AG09319 (cell line): ENCODE measurements around the gene LRRC4C.
"Not testable (repeated sequence)": the region's sequence is repeated elsewhere in the genome, so short reads cannot be mapped to it uniquely, and the experiment has no call there.

Experiments
- DNase-seq: peaks from one replicate; pipeline ENCODE4 v3.0.0-alpha.2; 2010; ENCODE audit warnings: low read depth; ENCODE audit errors: extremely low read depth
- CTCF ChIP-seq: IDR thresholded peaks from 2 replicates; pipeline ENCODE4 v1.5.1; 2011; ENCODE audit warnings: low read depth, mild to moderate bottlenecking, inconsistent platforms, low read length, moderate library complexity

LRRC4C gene

DNA sequence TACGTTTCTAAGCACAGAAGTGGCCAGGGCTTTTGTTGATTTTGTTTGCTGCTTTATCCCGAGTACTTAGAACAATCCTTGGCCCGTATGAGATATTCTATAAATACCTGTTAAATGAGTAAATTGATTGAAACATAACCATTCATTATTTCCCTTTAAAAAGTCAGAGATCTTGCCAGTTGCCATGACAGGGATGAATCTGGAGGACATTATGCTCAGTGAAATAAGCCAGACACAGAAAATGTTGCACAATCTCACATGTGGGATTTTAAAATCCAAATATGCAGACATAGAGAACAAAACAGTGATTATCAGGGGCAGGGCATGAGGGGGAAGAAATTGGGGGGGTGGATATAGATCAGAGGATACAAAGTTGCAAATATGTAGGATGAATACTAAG is 1240.1 kb downstream of the LRRC4C start:
- DNase-seq: no peak
- no peak for TF ChIP-seq CTCF

DNA sequence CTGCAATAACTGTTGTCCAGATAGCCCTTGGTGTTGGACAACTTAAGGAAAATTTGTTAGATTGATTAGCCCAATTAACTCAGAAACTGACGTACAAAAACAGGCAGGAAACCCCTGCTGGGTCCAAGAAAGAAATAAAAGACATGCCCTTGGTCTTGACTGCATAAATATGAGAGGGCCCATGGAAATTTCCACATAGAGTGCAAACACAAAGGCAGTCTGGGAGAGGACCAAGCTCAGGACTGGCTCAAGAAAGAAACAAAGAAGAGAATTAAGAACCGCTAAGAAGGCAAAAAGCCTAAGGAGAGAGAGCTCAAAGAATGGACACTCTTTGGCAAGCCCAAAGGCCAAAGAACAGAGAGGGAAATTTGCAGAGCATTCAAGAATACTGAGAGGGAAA is 1243.9 kb downstream of the LRRC4C start:
- DNase-seq: no peak
- no peak for TF ChIP-seq CTCF

DNA sequence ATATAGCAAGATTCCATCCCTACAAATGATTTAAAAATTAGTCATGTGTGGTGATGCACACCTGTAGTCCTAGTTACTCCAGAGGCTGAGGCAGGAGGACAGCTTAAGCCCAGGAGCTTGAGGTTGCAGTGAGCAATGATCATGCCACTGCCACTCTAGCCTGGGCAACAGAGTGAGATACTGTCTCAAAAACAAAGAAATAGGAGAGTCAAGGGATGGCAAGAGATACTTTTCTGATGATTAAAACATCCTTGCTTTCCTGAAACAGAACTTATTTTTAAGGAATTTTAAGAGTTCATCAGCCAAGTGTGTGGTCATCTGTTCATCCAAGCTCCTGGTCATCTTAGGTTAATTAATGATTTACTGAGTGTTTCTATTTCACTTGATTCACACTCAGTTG is 1252.0 kb downstream of the LRRC4C start:
- TF ChIP-seq CTCF: no peak
- no peak for DNase-seq

DNA sequence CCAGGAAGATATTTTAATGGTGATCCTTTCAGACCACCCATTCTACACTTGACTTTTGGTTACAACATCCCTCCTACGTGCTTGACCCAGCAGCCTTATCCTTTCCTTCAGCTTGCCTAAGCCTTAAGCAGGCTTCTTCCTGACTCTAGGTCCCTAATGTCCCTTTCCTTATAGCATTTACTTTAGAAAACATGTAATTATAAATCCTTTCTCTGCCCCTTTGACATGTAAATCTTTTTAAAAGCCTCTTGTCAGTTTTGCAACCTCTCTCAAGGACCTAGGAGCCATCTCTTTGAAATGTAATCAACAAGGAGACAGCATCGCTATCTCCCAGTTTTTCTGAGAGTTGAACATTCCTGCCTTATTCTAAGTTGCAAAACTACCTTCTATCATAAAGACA is 1255.2 kb downstream of the LRRC4C start:
- TF ChIP-seq CTCF: no peak
- no peak for DNase-seq

DNA sequence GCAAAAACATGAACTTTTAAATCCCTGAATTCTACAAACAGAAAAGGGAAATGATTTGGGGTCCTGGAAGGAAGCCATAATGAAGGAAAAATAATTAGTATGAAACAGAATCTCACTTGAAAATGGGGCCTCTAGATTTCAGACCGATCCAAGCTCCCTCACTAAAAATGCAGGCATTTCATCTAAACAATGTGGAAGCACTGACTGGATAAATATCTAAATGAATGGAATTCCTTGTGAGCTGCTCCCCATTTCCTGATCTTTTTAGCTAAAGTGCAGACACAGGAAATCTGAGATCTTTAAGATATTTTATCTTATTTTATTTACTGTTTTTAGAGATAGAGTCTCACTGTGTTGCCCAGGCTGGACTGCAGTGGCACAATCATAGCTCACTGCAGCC is 1255.8 kb downstream of the LRRC4C start:
- no peak for TF ChIP-seq CTCF
- DNase-seq: no peak

- DNase-seq: no peak
- TF ChIP-seq CTCF: no peak
Measured at GRCh38 chr11:40202589-40203270, 1256.7 kb downstream of the LRRC4C start.

GRCh38 chr11:40192590-40192989 is 1266.9 kb downstream of the LRRC4C start:
- not testable (repeated sequence) for DNase-seq

- DNase-seq: no peak
- TF ChIP-seq CTCF: no peak
Measured at GRCh38 chr11:40190294-40190693, 1269.2 kb downstream of the LRRC4C start.
